ENCODE results near the gene ATG16L2.

The ATG16L2 gene

GRCh38 chr11:72770799-72771198, 43.4 kb upstream of the ATG16L2 start:
- no peak overlapping the region for H3K4me3 ChIP-seq (ENCODE audit: low read depth, low read length)
- no peak for TF ChIP-seq CTCF (IDR thresholded peaks at IDR 0.05; ENCODE audit: control insufficient read depth, extremely low read depth, insufficient read depth)
- no peak for DNase-seq (ENCODE audit: low read depth)

- no peak for DNase-seq (ENCODE audit: low read depth)
- TF ChIP-seq CTCF (IDR thresholded peaks at IDR 0.05; ENCODE audit: control insufficient read depth, extremely low read depth, insufficient read depth), result no peak
Observed at GRCh38 chr11:72771507-72771906, 42.7 kb upstream of the ATG16L2 start.

GRCh38 chr11:72772059-72772458, 42.2 kb upstream of the ATG16L2 start:
- no peak for DNase-seq (ENCODE audit: low read depth)
- no peak overlapping the region for H3K4me3 ChIP-seq (ENCODE audit: low read depth, low read length)

More at GRCh38 chr11:72771507-72771906, 42.7 kb upstream of the ATG16L2 start:
- H3K4me3 ChIP-seq (ENCODE audit: low read depth, low read length), result no peak overlapping the region

GRCh38 chr11:72773291-72773690, 40.9 kb upstream of the ATG16L2 start:
- TF ChIP-seq CTCF (IDR thresholded peaks at IDR 0.05; ENCODE audit: control insufficient read depth, extremely low read depth, insufficient read depth), result no peak

More at GRCh38 chr11:72772059-72772458, 42.2 kb upstream of the ATG16L2 start:
- no peak for TF ChIP-seq CTCF (IDR thresholded peaks at IDR 0.05; ENCODE audit: control insufficient read depth, extremely low read depth, insufficient read depth)

GRCh38 chr11:72773696-72774095, 40.5 kb upstream of the ATG16L2 start:
- TF ChIP-seq CTCF (IDR thresholded peaks at IDR 0.05; ENCODE audit: control insufficient read depth, extremely low read depth, insufficient read depth), result no peak
- no peak for DNase-seq (ENCODE audit: low read depth)
- no peak overlapping the region for H3K4me3 ChIP-seq (ENCODE audit: low read depth, low read length)

More at GRCh38 chr11:72773291-72773690, 40.9 kb upstream of the ATG16L2 start:
- no peak for DNase-seq (ENCODE audit: low read depth)
- no peak overlapping the region for H3K4me3 ChIP-seq (ENCODE audit: low read depth, low read length)

- DNase-seq (ENCODE audit: low read depth), result no peak
- TF ChIP-seq CTCF (IDR thresholded peaks at IDR 0.05; ENCODE audit: control insufficient read depth, extremely low read depth, insufficient read depth), result no peak
- H3K4me3 ChIP-seq (ENCODE audit: low read depth, low read length), result no peak overlapping the region
Observed at GRCh38 chr11:72774499-72774898, 39.7 kb upstream of the ATG16L2 start.
